OCI-LY3 (cell line): ENCODE results near the gene UQCC2.

Experiments
- EZH2phosphoT487 ChIP-seq: fragments of 200-600 bp; shearing (Covaris generic); IDR thresholded peaks from 2 replicates; pipeline ENCODE4 v1.6.1; 2018; ENCODE audit warnings: antibody characterized with exemption, mixed run types, low read depth
- TF ChIP-seq, protein P1 (sequence below): fragments of 200-600, 300-600 bp; sonication (generic); IDR thresholded peaks from 2 replicates; pipeline ENCODE4 v1.5.1; 2014; ENCODE audit warnings: antibody characterized with exemption, low read length, low read depth

DNA sequence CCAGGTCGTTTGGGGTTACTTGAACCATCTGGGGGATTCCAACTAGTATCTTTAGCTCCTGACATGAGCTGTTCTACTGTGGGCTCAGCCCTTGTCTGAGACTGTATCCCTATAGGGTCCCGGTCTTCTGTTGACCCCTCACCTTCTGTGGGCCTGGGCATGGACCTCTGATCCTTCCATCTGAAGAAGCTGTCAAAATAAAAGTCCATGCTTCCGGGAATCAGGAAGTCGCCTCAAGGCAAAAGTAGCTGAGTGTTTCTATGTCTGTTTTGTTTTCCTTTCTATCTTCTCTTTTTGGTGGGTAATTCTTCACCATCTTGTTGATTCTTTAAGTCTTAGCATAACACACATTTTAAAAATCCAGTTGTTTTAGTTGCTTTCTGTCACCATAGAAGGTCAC lies 60.1 kb downstream of the UQCC2 start:
- TF ChIP-seq, protein P1, sequence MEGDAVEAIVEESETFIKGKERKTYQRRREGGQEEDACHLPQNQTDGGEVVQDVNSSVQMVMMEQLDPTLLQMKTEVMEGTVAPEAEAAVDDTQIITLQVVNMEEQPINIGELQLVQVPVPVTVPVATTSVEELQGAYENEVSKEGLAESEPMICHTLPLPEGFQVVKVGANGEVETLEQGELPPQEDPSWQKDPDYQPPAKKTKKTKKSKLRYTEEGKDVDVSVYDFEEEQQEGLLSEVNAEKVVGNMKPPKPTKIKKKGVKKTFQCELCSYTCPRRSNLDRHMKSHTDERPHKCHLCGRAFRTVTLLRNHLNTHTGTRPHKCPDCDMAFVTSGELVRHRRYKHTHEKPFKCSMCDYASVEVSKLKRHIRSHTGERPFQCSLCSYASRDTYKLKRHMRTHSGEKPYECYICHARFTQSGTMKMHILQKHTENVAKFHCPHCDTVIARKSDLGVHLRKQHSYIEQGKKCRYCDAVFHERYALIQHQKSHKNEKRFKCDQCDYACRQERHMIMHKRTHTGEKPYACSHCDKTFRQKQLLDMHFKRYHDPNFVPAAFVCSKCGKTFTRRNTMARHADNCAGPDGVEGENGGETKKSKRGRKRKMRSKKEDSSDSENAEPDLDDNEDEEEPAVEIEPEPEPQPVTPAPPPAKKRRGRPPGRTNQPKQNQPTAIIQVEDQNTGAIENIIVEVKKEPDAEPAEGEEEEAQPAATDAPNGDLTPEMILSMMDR: no peak
- TF ChIP-seq EZH2phosphoT487: no peak
